IMR-90 (cell line): ENCODE results near the gene COX19. TPM values are rescaled to one million over a fixed set of nuclear protein-coding genes. Genes with fewer than 3 reads are reported as not detected.

Experiments
- ATAC-seq: fragments of 200-7000 bp; cut with Tn5 transposase; 2 replicates; pipeline ENCODE4 v1.9.1; 2020; ENCODE audit warnings: low read depth, mild to moderate bottlenecking, moderate library complexity
- BruUV-seq: library from RNA; stranded (reverse); fragments of 400-500 nt; replicated peaks from 2 replicates; lab custom pipeline; 2021; lab: Mats Ljungman, UMichigan
- CTCF ChIA-PET: fragments of 300-600 bp; formaldehyde crosslinking; extraction: SDS; loops from one replicate; lab custom pipeline; 2021; ENCODE audit warnings: antibody characterized with exemption; lab: Yijun Ruan, JAX
- POLR2A ChIA-PET: fragments of 300-600 bp; sonication (Branson Sonifier 250); formaldehyde crosslinking; loops from one replicate; lab custom pipeline; 2022; ENCODE audit warnings: antibody characterized with exemption; ENCODE audit not compliant: unreplicated experiment; lab: Charles Lee
- DNase-seq: peaks from one replicate; pipeline ENCODE4 v3.0.0; 2013
- H2AFZ ChIP-seq: replicated peaks from 2 replicates; pipeline ENCODE3; 2013; ENCODE audit warnings: low read length, mild to moderate bottlenecking; ENCODE audit not compliant: poor library complexity
- H2AK5ac ChIP-seq: 2 replicates; pipeline ENCODE4 v1.6.1; 2013; ENCODE audit warnings: low read depth, low read length, inconsistent platforms
- H2AK9ac ChIP-seq: replicated peaks from 2 replicates; pipeline ENCODE3; 2013; ENCODE audit warnings: mild to moderate bottlenecking, low read depth, low read length, moderate library complexity; ENCODE audit not compliant: poor library complexity
- H2BK120ac ChIP-seq: 2 replicates; pipeline ENCODE4 v1.6.1; 2013; ENCODE audit warnings: low read depth, low read length, inconsistent platforms
- H2BK15ac ChIP-seq: 3 replicates; pipeline ENCODE4 v1.6.1; 2013; ENCODE audit warnings: low read depth, low read length, inconsistent platforms
- H2BK20ac ChIP-seq: 2 replicates; pipeline ENCODE4 v1.6.1; 2013; ENCODE audit warnings: low read depth, mild to moderate bottlenecking, inconsistent platforms, low read length, moderate library complexity
- H2BK5ac ChIP-seq: 2 replicates; pipeline ENCODE4 v1.6.1; 2013; ENCODE audit warnings: mild to moderate bottlenecking, low read depth, low read length, inconsistent platforms; ENCODE audit not compliant: poor library complexity, severe bottlenecking
- H3K14ac ChIP-seq: replicated peaks from 2 replicates; pipeline ENCODE4 v1.6.1; 2013; ENCODE audit warnings: low read depth, low read length, inconsistent platforms
- H3K18ac ChIP-seq: 2 replicates; pipeline ENCODE4 v1.6.1; 2013; ENCODE audit warnings: low read depth, low read length, control low read depth
- H3K23ac ChIP-seq: 2 replicates; pipeline ENCODE4 v1.6.1; 2013; ENCODE audit warnings: low read depth, low read length, inconsistent platforms
- H3K27ac ChIP-seq: 2 replicates; pipeline ENCODE4 v1.5.1; 2013; ENCODE audit warnings: mild to moderate bottlenecking, control low read depth, low read length; ENCODE audit not compliant: insufficient read depth
- H3K27me3 ChIP-seq: 2 replicates; pipeline ENCODE4 v1.6.1; 2013; ENCODE audit warnings: low read length; ENCODE audit not compliant: control insufficient read depth, insufficient read depth
- H3K36me3 ChIP-seq: 2 replicates; pipeline ENCODE4 v1.6.1; 2013; ENCODE audit warnings: low read length, mixed read lengths; ENCODE audit not compliant: control insufficient read depth, insufficient read depth
- H3K4ac ChIP-seq: 2 replicates; pipeline ENCODE4 v1.6.1; 2013; ENCODE audit warnings: low read depth, low read length, inconsistent platforms
- H3K4me1 ChIP-seq: 2 replicates; pipeline ENCODE4 v1.6.1; 2013; ENCODE audit warnings: low read length, mixed read lengths; ENCODE audit not compliant: control insufficient read depth, insufficient read depth
- H3K4me2 ChIP-seq: 2 replicates; pipeline ENCODE4 v1.6.1; 2013; ENCODE audit warnings: low read depth, mild to moderate bottlenecking, control low read depth, low read length, moderate library complexity
- H3K4me3 ChIP-seq: 2 replicates; pipeline ENCODE4 v1.5.1; 2013; ENCODE audit warnings: low read depth, mild to moderate bottlenecking, control low read depth, low read length, moderate library complexity; ENCODE audit not compliant: insufficient read depth
- H3K56ac ChIP-seq: 2 replicates; pipeline ENCODE4 v1.6.1; 2013; ENCODE audit warnings: low read length, inconsistent platforms; ENCODE audit not compliant: insufficient read depth; ENCODE audit errors: extremely low read depth
- H3K79me1 ChIP-seq, 2 experiments: 2 replicates each; pipeline ENCODE4 v1.6.1; 2013; ENCODE audit warnings: low read length in 2 of 2, inconsistent platforms in 1 of 2, low read depth in 1 of 2
- H3K9ac ChIP-seq: 2 replicates; pipeline ENCODE4 v1.6.1; 2013; ENCODE audit warnings: low read depth, low read length, control low read depth
- H3K9me1 ChIP-seq: 2 replicates; pipeline ENCODE4 v1.6.1; 2013; ENCODE audit warnings: low read length, inconsistent platforms; ENCODE audit not compliant: insufficient read depth
- H3K9me3 ChIP-seq: 2 replicates; pipeline ENCODE4 v1.6.1; 2013; ENCODE audit warnings: low read length; ENCODE audit not compliant: control insufficient read depth, insufficient read depth
- H4K20me1 ChIP-seq: 2 replicates; pipeline ENCODE4 v1.6.1; 2013; ENCODE audit warnings: low read length, inconsistent platforms; ENCODE audit not compliant: insufficient read depth
- H4K5ac ChIP-seq: 2 replicates; pipeline ENCODE4 v1.6.1; 2013; ENCODE audit warnings: mild to moderate bottlenecking, low read depth, low read length, control low read depth
- H4K8ac ChIP-seq, 2 experiments: 2 replicates each; pipeline ENCODE4 v1.6.1; 2013; ENCODE audit warnings: low read depth in 2 of 2, low read length in 2 of 2, control low read depth in 1 of 2, inconsistent platforms in 1 of 2
- H4K91ac ChIP-seq: 2 replicates; pipeline ENCODE4 v1.6.1; 2013; ENCODE audit warnings: low read depth, low read length, inconsistent platforms; ENCODE audit not compliant: insufficient read depth
- BHLHE40 ChIP-seq: fragments of 150-350 bp; IDR thresholded peaks from 2 replicates; pipeline ENCODE4 v1.6.1; 2016; ENCODE audit warnings: mild to moderate bottlenecking, low read depth, low read length
- CHD1 ChIP-seq: IDR thresholded peaks from 2 replicates; pipeline ENCODE4 v1.6.1; 2012; ENCODE audit warnings: low read depth, low read length, improper control_type of control experiment
- CTCF ChIP-seq: conservative IDR thresholded peaks from 2 replicates; pipeline ENCODE4 v1.5.1; 2012; ENCODE audit warnings: mild to moderate bottlenecking, low read depth, low read length, improper control_type of control experiment
- ELK1 ChIP-seq: fragments of 150-350 bp; IDR thresholded peaks from 2 replicates; pipeline ENCODE4 v1.6.1; 2016; ENCODE audit warnings: low read depth, mild to moderate bottlenecking, low read length, moderate library complexity, borderline replicate concordance
- FOS ChIP-seq: fragments of 150-350 bp; IDR thresholded peaks from 2 replicates; pipeline ENCODE4 v1.6.1; 2016; ENCODE audit warnings: low read depth, low read length
- MAFK ChIP-seq: IDR thresholded peaks from 2 replicates; pipeline ENCODE4 v1.6.1; 2012; ENCODE audit warnings: low read depth, low read length, improper control_type of control experiment
- MAZ ChIP-seq: IDR thresholded peaks from 2 replicates; pipeline ENCODE4 v1.6.1; 2012; ENCODE audit warnings: low read depth, mild to moderate bottlenecking, low read length, improper control_type of control experiment, moderate library complexity, borderline replicate concordance
- MXI1 ChIP-seq: IDR thresholded peaks from 2 replicates; pipeline ENCODE4 v1.6.1; 2012; ENCODE audit warnings: low read depth, mild to moderate bottlenecking, low read length, moderate library complexity, borderline replicate concordance
- NFE2L2 ChIP-seq: fragments of 150-350 bp; IDR thresholded peaks from 2 replicates; pipeline ENCODE4 v1.6.1; 2016; ENCODE audit warnings: low read depth, mild to moderate bottlenecking, low read length
- POLR2A ChIP-seq: IDR thresholded peaks from 2 replicates; pipeline ENCODE4 v1.6.1; 2012; ENCODE audit warnings: mild to moderate bottlenecking, low read depth, low read length
- RAD21 ChIP-seq: IDR thresholded peaks from 2 replicates; pipeline ENCODE4 v1.6.1; 2012; ENCODE audit warnings: low read length, improper control_type of control experiment
- RCOR1 ChIP-seq: IDR thresholded peaks from 2 replicates; pipeline ENCODE4 v1.6.1; 2012; ENCODE audit warnings: mild to moderate bottlenecking, low read length, improper control_type of control experiment; ENCODE audit not compliant: insufficient replicate concordance
- RFX5 ChIP-seq: IDR thresholded peaks from 2 replicates; pipeline ENCODE4 v1.8.0; 2012; ENCODE audit warnings: low read depth, mild to moderate bottlenecking, low read length, moderate library complexity
- SMC3 ChIP-seq: fragments of 150-350 bp; IDR thresholded peaks from 2 replicates; pipeline ENCODE4 v1.6.1; 2016; ENCODE audit warnings: low read depth, mild to moderate bottlenecking, antibody characterized with exemption, low read length, moderate library complexity
- USF2 ChIP-seq: fragments of 150-350 bp; IDR thresholded peaks from 2 replicates; pipeline ENCODE4 v1.6.1; 2017; ENCODE audit warnings: mild to moderate bottlenecking, antibody characterized with exemption, low read length, low read depth
- WGBS, 2 experiments: methylation state at CpG; one replicate each; pipeline versions ENCODE4 v1.1.5 to v1.1.7; 2013; ENCODE audit warnings: missing lambda C conversion rate in 2 of 2; ENCODE audit not compliant: insufficient read length in 1 of 2; ENCODE audit errors: extremely low coverage in 2 of 2; 5-methylcytosine and 5-hydroxymethylcytosine counted together
- dilution Hi-C: fragments of 300-500 bp; cut with HindIII; formaldehyde crosslinking; loops from one replicate; pipeline ENCODE4 v1.14.3; 2018; ENCODE audit warnings: low sequenced_read_pairs; ENCODE audit not compliant: unreplicated experiment
- in situ Hi-C: fragments of 300-500 bp; cut with MboI; formaldehyde crosslinking; loops from 3 replicates; pipeline ENCODE4 v1.14.3; 2019; ENCODE audit warnings: low sequenced_read_pairs, inconsistent platforms, mixed read lengths
- intact Hi-C: fragments of 100-400 bp; cut with micrococcal nuclease; formaldehyde crosslinking; loops from 2 replicates; pipeline ENCODE4 v1.10.0; 2022
- polyA plus RNA-seq, 3 experiments: library from polyadenylated mRNA; depleted of rRNA; stranded (reverse); fragments of >200 nt; gene quantifications; 2 replicates each; pipeline ENCODE4 v1.2.3, GENCODE V29; 2012; ENCODE audit warnings: low replicate concordance in 1 of 3
- total RNA-seq: library from RNA; depleted of rRNA; stranded (reverse); fragments of >200 nt; gene quantifications from 2 replicates; pipeline ENCODE4 v1.2.3, GENCODE V29; 2012

The COX19 gene
- total and polyA plus RNA-seq, 2 of the 4 experiments (the other 2 are of a cell fraction): 3.9 to 7.3 TPM

- Histone ChIP-seq H3K23ac (no peak overlapping the region), H3K9ac (no peak overlapping the region), H4K20me1 (no peaks in the 10 kb centered on the region), H3K4me1 (no peaks in the 10 kb centered on the region), H2BK5ac (no peak overlapping the region), H4K5ac (no peak overlapping the region), H4K8ac (no peak overlapping the region), H3K4me2 (no peak overlapping the region), H3K14ac (no peak overlapping the region), H4K91ac (no peak overlapping the region), H3K79me1 (no peaks in the 10 kb centered on the region), H3K4ac (no peak overlapping the region), H3K4me3 (no peak overlapping the region), H3K9me3 (no peaks in the 10 kb centered on the region), H2BK15ac (no peak overlapping the region), H2AFZ (no peak overlapping the region), H3K9me1 (no peaks in the 10 kb centered on the region), H3K36me3 (no peaks in the 10 kb centered on the region), H2BK120ac (no peak overlapping the region), H3K18ac (no peak overlapping the region), H3K27me3 (no peaks in the 10 kb centered on the region; the same call in none of the 2 replicates), H3K56ac (no peak overlapping the region), H2AK5ac (no peak overlapping the region), H2BK20ac (no peak overlapping the region), H2AK9ac (no peak overlapping the region), H3K27ac (no peak overlapping the region)
- ATAC-seq (peak; percentile 73), DNase-seq (peak; percentile 28)
- dilution Hi-C loops (no loop called here), intact Hi-C loops (no loop called here), in situ Hi-C loops (no loop called here)
- CTCF ChIA-PET: no interaction called here
- TF ChIP-seq RFX5 (no peak), NFE2L2 (no peak), CTCF (no peak), BHLHE40 (no peak), USF2 (no peak), RCOR1 (no peak), SMC3 (no peak), RAD21 (no peak), MAZ (no peak), POLR2A (no peak), MXI1 (no peak), MAFK (no peak), FOS (no peak; the same call in 1 of the 2 replicates), CHD1 (no peak), ELK1 (no peak)
- POLR2A ChIA-PET: no interaction called here
- 81% methylated on average over 8 of the region's 22 CpGs; no CpG with 5 or more reads in 1 of the 2 experiments for WGBS, 2 experiments
- BruUV-seq: no TSS peak
Observed at GRCh38 chr7:936386-937054, 38.8 kb downstream of the COX19 start.
